ENCODE data around the gene RNF181. TPM values are rescaled to one million over a fixed set of nuclear protein-coding genes. Genes with fewer than 3 reads are reported as not detected.
"Not testable (repeated sequence)": the region's sequence is repeated elsewhere in the genome, so short reads cannot be mapped to it uniquely, and the experiment has no call there.

The RNF181 gene
- total RNA-seq, 2 donors from 2014 or later, result 86.0 to 106 TPM

DNA sequence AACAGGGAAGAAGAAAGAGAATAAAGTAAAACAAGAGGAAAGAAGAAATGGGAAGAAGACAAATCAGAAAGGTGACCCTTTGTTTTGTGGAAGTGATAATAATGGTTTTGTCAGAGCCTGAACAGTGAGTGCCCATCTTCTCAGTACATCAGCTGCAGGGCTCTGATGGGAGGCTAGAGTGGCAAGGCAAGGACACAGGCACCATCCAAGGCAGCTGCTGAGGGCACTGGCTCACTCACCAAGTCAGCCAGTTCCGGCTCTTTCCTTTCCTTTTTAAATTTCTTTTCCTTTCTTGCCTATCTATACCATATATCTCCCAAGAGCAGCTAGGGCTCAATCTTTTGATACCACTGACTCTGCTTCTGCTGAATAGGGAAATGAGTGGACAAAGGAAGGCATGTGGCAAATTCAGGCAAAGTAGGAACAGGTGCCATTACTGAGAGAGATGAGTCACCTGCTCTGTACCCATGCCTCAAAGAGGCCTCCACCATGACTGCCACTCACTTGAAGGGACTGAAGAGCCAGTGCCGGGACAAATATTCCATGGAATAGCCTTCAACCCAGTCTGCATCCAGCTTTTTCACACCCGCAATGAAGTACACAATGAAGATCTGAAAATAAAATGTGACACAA is 40.4 kb upstream of the RNF181 start:
- Histone ChIP-seq H3K36me3 (peaks cover 4% of the 10 kb centered on the region), H3K27me3 (no peaks in the 10 kb centered on the region), H3K4me1 (no peaks in the 10 kb centered on the region), H3K9ac (ENCODE audit: low read depth in 2 of 2, low read length in 2 of 2) (no peak overlapping the region), H3K27ac (no peak overlapping the region), H3K9me3 (no peaks in the 10 kb centered on the region), H3K4me3 (no peak overlapping the region)
- DNase-seq, result no peak
- TF ChIP-seq, protein P1, sequence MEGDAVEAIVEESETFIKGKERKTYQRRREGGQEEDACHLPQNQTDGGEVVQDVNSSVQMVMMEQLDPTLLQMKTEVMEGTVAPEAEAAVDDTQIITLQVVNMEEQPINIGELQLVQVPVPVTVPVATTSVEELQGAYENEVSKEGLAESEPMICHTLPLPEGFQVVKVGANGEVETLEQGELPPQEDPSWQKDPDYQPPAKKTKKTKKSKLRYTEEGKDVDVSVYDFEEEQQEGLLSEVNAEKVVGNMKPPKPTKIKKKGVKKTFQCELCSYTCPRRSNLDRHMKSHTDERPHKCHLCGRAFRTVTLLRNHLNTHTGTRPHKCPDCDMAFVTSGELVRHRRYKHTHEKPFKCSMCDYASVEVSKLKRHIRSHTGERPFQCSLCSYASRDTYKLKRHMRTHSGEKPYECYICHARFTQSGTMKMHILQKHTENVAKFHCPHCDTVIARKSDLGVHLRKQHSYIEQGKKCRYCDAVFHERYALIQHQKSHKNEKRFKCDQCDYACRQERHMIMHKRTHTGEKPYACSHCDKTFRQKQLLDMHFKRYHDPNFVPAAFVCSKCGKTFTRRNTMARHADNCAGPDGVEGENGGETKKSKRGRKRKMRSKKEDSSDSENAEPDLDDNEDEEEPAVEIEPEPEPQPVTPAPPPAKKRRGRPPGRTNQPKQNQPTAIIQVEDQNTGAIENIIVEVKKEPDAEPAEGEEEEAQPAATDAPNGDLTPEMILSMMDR (IDR thresholded peaks at IDR 0.05), result no peak
- intact Hi-C loops (cut with DNase I), result loop anchor here (10.0 kb wide), 1 partner anchor 160 kb away; no protein-coding TSS in a partner anchor

DNA sequence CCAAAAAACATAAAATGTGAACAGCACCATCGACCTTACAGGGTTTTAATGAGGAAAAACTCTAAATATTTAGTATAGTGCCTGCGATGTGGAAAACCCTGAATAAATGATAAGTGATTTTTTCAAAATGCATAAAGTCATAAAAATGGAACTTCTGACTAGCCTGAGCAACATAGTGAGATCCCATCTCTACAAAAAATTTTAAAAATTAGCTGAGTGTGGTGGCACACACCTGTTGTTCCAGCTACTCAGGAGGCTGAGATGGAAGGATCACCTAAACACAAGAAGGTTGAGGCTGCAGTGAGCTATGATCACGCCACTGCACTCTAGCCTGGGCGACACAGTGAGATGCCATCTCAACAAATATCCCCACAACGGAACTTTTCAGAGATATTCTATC is 38.4 kb upstream of the RNF181 start:
- Histone ChIP-seq H3K4me3 (no peak overlapping the region), H3K27me3 (no peaks in the 10 kb centered on the region), H3K9me3 (no peaks in the 10 kb centered on the region), H3K27ac (no peak overlapping the region), H3K36me3 (peaks cover 4% of the 10 kb centered on the region), H3K9ac (ENCODE audit: low read depth in 2 of 2, low read length in 2 of 2) (no peak overlapping the region), H3K4me1 (peaks cover 5% of the 10 kb centered on the region)
- no peak for DNase-seq
- TF ChIP-seq, protein P1 (IDR thresholded peaks at IDR 0.05), result no peak
- intact Hi-C loops (cut with DNase I), result loop anchor here (10.0 kb wide), 1 partner anchor 162 kb away; no protein-coding TSS in a partner anchor

DNA sequence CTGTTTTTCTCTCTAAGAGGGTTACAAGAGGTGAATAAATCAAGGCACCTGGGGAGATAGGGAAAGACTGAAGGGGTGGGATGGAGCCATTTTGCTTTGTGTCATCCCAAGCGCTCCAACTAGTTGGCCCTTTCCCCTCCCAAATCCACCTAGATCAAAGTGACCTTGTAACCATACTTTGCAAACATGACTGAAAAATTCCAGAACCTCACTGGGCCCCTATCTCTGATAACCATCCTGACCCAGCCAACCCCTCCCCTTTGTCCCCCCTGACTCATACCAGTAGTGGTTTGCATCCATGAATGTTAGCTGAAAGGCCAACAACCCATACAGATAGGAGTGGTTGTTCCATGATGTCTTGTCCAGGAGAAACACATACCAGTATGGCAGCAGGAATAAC is 37.4 kb upstream of the RNF181 start:
- H3K4me3 ChIP-seq, result no peak overlapping the region
- peaks cover 5% of the 10 kb centered on the region for H3K4me1 ChIP-seq
- no peaks in the 10 kb centered on the region for H3K9me3 ChIP-seq
- no peak overlapping the region for H3K9ac ChIP-seq (ENCODE audit: low read depth in 2 of 2, low read length in 2 of 2)
- TF ChIP-seq, protein P1 (IDR thresholded peaks at IDR 0.05), result no peak
- H3K36me3 ChIP-seq, result peaks cover 4% of the 10 kb centered on the region
- intact Hi-C loops (cut with DNase I), result loop anchor here (10.0 kb wide), 1 partner anchor 163 kb away; no protein-coding TSS in a partner anchor
- DNase-seq, result no peak
- no peak overlapping the region for H3K27ac ChIP-seq
- H3K27me3 ChIP-seq, result no peaks in the 10 kb centered on the region

DNA sequence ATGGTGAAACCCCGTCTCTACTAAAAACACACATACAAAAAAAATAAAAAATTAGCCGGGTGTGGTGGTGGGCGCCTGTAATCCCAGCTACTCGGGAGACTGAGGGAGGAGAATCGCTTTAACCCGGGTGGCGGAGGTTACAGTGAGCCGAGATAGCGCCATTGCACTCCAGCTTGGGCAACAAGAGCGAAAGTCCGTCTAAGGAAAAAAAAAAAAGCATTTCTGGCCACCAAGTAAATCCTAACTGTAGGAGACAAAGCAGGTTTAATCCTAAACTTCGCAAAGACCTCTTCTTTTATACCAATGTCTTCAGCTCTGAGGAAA is 35.2 kb upstream of the RNF181 start:
- intact Hi-C loops (cut with DNase I); H3K27ac ChIP-seq; DNase-seq; H3K9me3 ChIP-seq; H3K36me3 ChIP-seq; H3K4me1 ChIP-seq; H3K27me3 ChIP-seq: not testable (repeated sequence)
- peak overlapping the region in 1 of 2 donors; percentile 86 for H3K9ac ChIP-seq (ENCODE audit: low read depth in 2 of 2, low read length in 2 of 2)
- H3K4me3 ChIP-seq, result peak overlapping the region; percentile 73

DNA sequence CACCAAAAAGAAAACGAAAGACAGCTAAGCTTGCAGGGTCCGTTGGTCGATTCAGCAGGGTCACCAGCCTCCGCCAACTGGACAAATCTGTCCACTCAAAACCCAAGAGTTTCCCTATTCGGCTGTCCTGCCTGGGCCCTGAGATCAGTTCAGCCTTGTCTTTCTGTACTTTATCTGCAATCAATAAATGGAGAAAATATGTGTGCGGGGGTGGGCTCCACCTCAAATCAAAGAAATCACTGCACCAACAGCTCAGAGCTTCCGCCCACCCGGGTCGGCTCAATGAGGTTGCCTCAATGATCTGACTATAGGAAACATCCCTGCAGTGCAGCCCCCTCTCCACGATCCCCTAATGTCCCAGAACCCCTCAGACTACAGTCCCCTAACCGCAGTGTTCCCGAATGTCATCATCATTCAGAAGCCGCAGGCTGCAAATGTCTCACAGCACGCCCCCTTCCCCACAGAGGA is 34.7 kb upstream of the RNF181 start:
- peak overlapping the region; percentile 73 to 86 for H3K9ac ChIP-seq (ENCODE audit: low read depth in 2 of 2, low read length in 2 of 2)
- no peaks in the 10 kb centered on the region for H3K27me3 ChIP-seq
- TF ChIP-seq, protein P1 (IDR thresholded peaks at IDR 0.05), result no peak
- peaks cover 5% of the 10 kb centered on the region for H3K4me1 ChIP-seq
- H3K36me3 ChIP-seq, result no peaks in the 10 kb centered on the region
- intact Hi-C loops (cut with DNase I), result no loop called here
- peak overlapping the region; percentile 73 for H3K4me3 ChIP-seq
- DNase-seq, result no peak
- H3K27ac ChIP-seq, result peak overlapping the region; percentile 73
- no peaks in the 10 kb centered on the region for H3K9me3 ChIP-seq
